Stimulated activated naive CD4-positive, alpha-beta T cell (primary cell): Measurements from ENCODE around the gene IRAG1.

Experiments
- DNase-seq, 6 experiments: peaks; one replicate each; lab custom pipeline; 2025; lab: John Stamatoyannopoulos, UW

Gene IRAG1

GRCh38 chr11:10666556-10667520 is 26.7 kb downstream of the IRAG1 start:
- no peak for DNase-seq

GRCh38 chr11:10664496-10664895 is 29.1 kb downstream of the IRAG1 start:
- no peak for DNase-seq

- no peak for DNase-seq
Measured at GRCh38 chr11:10663990-10664389, 29.6 kb downstream of the IRAG1 start.

GRCh38 chr11:10663365-10663764 is 30.2 kb downstream of the IRAG1 start:
- no peak for DNase-seq

GRCh38 chr11:10660323-10660722 is 33.2 kb downstream of the IRAG1 start:
- no peak for DNase-seq

GRCh38 chr11:10659339-10660216 is 34.0 kb downstream of the IRAG1 start:
- no peak for DNase-seq

GRCh38 chr11:10658621-10659338 is 34.8 kb downstream of the IRAG1 start:
- no peak for DNase-seq

GRCh38 chr11:10657308-10658271 is 36.0 kb downstream of the IRAG1 start:
- DNase-seq = no peak

GRCh38 chr11:10655943-10656576 is 37.5 kb downstream of the IRAG1 start:
- DNase-seq = no peak

- DNase-seq = no peak
Measured at GRCh38 chr11:10655227-10655626, 38.3 kb downstream of the IRAG1 start.

- DNase-seq = no peak
Measured at GRCh38 chr11:10654811-10655150, 38.8 kb downstream of the IRAG1 start.

GRCh38 chr11:10653946-10654810 is 39.4 kb downstream of the IRAG1 start:
- DNase-seq = peak in 3 of 6 experiments; percentile 2 to 65 (median 36)

- DNase-seq = no peak
Measured at GRCh38 chr11:10653261-10653660, 40.3 kb downstream of the IRAG1 start.

GRCh38 chr11:10651656-10652361 is 41.7 kb downstream of the IRAG1 start:
- no peak for DNase-seq

- DNase-seq = no peak
Measured at GRCh38 chr11:10650630-10651029, 42.9 kb downstream of the IRAG1 start.

GRCh38 chr11:10650166-10650565 is 43.4 kb downstream of the IRAG1 start:
- no peak for DNase-seq

GRCh38 chr11:10648871-10649270 is 44.7 kb downstream of the IRAG1 start:
- DNase-seq = no peak

- DNase-seq = no peak
Measured at GRCh38 chr11:10646681-10647355, 46.7 kb downstream of the IRAG1 start.
